HG03175 (cell line): Measurements from ENCODE around the gene STXBP3.

Source experiments
- ATAC-seq: cut with Tn5 transposase; IDR thresholded peaks from one replicate; pipeline ENCODE4 v1.9.1; 2021; ENCODE audit warnings: mild to moderate bottlenecking, moderate library complexity; ENCODE audit not compliant: unreplicated experiment

STXBP3 gene

GRCh38 chr1:108842525-108843181 lies 96.2 kb downstream of the STXBP3 start:
- no peak for ATAC-seq

DNA sequence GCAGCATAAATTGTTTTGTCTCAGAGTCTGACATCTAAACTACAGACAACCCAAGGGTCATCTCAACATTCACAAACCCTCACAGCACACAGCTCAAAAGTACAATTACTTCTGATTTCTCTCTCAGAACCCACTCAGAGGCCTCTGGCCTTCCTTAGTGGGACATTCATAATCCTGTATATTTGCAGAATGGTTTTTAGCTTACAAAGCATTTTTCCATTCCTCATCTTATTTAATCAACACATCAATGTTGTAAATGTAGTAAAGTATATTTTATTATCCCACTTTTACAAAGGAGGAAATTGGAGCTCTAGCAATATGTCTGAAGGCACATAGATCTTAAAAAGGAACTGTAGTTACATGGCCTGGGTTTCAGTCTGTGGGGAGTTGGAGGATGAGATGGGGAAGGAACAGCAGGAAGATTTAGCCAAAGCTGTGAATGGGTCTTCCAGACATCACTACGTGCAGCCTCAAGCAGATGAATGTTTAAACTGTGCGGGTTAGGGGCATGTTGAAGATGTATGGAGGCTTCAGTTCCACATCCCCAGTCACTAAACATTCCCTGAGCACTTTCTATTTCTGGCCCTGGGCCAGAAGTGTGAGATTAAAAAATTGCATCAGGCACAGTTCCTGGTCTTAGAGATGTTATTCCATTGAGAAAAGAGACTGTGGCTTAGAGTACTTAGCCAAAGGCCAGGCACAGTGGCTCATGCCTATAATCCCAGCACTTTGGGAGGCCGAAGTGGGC lies 97.1 kb downstream of the STXBP3 start:
- ATAC-seq: no peak

- no peak for ATAC-seq
These were observed 99.0 kb downstream of the STXBP3 start for GRCh38 chr1:108845446-108845845.

DNA sequence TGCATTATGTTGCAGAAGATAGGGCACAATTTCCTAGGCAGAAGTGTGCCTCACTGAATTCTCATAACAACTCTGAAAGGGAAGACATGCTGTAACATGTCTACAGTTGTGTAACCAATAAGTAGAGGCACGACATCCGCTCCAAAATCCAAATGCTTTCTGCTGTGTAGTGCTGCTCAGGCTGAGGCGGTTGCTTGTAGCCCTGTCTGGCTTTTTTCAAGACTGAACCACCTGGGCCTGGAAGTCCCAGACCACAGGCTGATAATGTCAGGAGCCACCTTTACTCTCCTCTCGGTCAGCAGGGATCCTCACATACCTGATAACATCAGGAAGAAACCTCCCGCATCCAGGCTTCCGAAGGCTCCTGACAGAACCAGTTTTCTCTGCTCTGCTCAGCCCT lies 99.5 kb downstream of the STXBP3 start:
- no peak for ATAC-seq

DNA sequence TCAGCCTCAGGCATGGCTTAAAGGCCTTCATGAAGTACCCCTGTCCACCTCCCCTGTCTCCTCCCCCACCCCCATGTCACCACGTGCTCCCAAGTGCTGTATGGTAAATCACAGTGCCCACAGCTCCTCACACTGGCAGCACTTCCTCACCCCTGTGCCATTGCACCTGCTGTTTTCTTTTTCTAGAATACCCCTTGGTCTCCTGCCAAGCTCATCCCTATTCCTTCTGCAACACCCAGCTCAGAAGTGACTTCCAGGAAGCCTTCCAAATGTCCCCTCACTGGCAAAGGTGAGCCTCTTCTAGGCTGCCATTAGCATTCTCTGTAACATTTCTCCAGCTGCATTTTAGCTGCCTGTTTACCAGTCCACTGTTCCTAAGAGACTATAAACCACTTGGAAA lies 101.0 kb downstream of the STXBP3 start:
- ATAC-seq: no peak

GRCh38 chr1:108848806-108849205 lies 102.3 kb downstream of the STXBP3 start:
- ATAC-seq: no peak

DNA sequence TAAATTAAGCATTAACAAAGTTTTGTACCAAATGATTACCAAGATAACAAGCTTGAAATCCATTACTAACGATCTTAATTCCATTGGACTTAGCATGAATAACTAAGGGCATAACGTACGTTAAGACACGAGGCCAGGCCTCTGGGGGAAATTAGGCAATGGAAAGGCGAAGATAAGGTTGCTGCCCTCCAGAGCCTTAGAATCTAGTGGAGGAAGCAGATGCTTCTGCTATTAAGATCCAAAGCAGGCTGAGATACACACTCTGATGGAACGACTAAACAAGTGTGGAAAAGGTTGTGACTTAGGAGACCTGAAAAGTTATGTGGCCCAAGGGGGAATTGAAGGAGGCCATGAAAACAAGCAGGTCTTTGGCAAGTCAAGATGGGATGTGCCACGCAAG lies 104.5 kb downstream of the STXBP3 start:
- no peak for ATAC-seq

DNA sequence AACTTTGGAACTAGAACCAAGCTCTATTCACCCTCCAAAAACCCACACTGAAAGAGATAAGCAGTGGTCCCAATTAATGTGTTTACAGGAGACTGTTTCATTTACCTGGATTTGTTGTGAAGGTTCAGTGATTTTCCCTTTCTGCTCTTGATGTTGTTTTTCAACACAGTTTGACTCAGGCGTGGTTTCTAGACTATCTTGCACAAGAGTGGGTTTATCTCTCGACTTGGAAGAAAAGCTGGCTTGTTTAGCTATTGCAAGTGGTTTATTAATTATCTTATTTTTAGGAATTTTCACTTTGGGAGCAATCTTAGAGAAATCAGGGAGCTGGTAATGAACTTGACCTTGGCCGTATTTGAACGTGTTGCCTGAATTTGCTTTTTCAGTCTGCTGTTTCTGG lies 105.1 kb downstream of the STXBP3 start:
- no peak for ATAC-seq

DNA sequence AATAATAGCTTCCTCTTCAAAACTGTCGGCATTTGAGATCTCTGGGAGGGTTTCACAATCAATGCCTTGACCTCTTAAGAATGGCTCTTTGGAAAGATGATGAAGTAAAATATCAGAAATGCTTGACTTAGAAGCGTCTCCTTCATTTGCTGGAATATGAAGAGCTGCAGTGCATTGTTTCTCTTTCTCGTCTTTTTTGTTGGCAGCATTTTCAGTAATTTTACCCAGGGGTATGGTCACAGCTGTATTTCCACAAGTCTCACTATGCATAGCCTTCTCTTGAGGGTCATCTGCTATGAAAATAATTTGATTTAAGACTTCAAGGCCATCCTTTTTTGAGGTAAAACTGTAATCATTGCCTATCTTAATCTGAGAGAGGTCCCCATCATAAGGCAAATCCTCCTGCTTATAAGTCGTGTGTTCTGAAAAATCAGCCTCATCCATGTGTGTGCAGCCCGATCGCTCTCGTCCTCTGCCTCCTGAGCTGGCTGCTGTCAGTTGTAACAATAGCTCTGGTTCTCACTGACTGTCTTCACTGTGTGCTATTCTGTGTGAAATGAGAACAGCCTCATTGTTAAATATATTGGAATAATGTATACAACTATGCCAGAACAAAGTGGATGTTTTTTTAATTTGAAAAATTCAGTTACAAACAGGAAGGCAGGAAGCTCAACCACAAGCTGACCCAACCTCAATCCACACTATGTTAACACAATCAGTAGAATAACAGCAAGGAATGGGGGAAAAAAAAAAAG lies 105.9 kb downstream of the STXBP3 start:
- ATAC-seq: no peak

GRCh38 chr1:108854221-108855019 lies 107.9 kb downstream of the STXBP3 start:
- ATAC-seq: no peak

DNA sequence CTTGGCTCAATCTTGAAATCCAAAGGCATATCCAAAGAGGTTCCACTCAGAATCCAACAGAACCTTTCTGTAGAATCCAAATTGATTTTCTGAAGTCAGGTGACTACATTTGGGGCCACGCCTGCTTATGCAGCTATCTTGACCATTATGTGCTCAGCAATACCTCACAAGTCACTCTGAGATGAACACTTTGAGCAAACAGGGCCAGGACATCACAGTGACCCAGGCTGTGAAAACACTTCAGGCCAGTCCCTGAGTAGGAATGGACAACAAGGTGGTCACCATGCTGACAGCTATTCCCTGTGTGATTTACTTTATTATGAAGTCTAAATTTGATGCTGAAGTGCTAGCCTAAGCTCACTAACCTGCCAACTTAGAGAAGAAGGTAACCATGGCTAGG lies 110.5 kb downstream of the STXBP3 start, which contains the start of gene AKNAD1:
Gene AKNAD1, minus strand, starts transcription at position 101 of the 400 bp plus-strand sequence. CDS start 4,430 bp downstream, outside the sequence.
- no peak for ATAC-seq

DNA sequence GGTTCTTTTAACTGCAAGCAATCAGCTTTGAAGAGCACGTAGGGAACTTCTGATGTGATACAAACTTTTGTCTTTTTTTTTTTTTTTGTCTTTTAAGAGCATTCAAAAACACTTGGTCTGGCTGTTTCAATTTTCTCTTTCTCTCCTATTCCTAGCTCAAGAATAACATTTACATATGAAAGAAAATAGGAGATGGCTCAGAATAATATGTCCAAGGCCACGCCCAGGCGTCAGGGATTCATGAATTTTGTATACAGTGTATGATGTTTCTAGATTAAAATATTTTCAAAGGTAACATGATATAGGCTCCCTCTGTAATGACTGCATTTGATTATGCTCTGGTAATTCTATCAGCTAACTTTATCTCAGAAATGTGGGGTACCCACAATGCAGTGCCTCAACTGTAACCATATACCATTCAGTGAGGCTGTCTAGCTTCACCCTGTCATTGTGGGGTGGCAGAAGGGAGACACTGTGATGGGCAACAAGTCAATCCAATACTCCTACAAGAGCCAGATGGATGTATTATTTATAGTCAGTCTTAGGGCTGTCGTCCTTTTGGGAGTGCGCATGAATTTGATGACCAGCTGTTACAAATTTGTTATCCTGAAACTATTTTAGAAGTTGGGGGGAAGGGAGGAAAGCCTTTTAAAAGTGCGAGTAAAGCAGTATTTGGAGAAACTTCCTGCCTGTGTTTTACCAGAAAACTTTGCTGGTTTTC lies 111.9 kb downstream of the STXBP3 start:
- no peak for ATAC-seq
